Prostate gland (tissue), 2 donors: Measurements from ENCODE around the gene HDAC10. TPM values are rescaled to one million over a fixed set of nuclear protein-coding genes. Genes with fewer than 3 reads are reported as not detected.

Source experiments
- DNase-seq: peaks from one replicate; pipeline ENCODE4 v3.0.0-alpha.2; 2019; ENCODE audit warnings: low spot score
- H3K27ac ChIP-seq, 2 donors: fragments of 200-600 bp; sonication (generic); 2 replicates each; pipeline ENCODE4 v1.5.1; 2017 to 2019
- H3K27me3 ChIP-seq: fragments of 200-600 bp; sonication (generic); replicated peaks from 2 replicates; pipeline ENCODE4 v1.5.1; 2019; ENCODE audit not compliant: insufficient read depth
- H3K36me3 ChIP-seq, 2 donors: fragments of 200-600 bp; sonication (generic); 1 replicate in 1 of 2; 2 replicates in 1 of 2; pipeline versions ENCODE4 v1.5.1 to v1.8.1; 2017 to 2019
- H3K4me1 ChIP-seq: fragments of 200-600 bp; sonication (generic); replicated peaks from 2 replicates; pipeline ENCODE4 v1.5.1; 2019
- H3K4me3 ChIP-seq, 2 donors: fragments of 200-600 bp; sonication (generic); 2 replicates each; pipeline ENCODE4 v1.5.1; 2017 to 2019
- H3K9me3 ChIP-seq: fragments of 200-600 bp; sonication (generic); 2 replicates; pipeline ENCODE4 v1.5.1; 2017
- CTCF ChIP-seq, 4 experiments: fragments of 200-600 bp in 2 of 4; fragments of 450-650 bp in 2 of 4; sonication (generic) in 2 of 4; IDR thresholded peaks; 1 replicate in 3 of 4; 2 replicates in 1 of 4; pipeline ENCODE4 v1.5.1; 2016 to 2019; ENCODE audit warnings: antibody characterized with exemption in 4 of 4, mild to moderate bottlenecking in 2 of 4, moderate library complexity in 2 of 4
- POLR2A ChIP-seq: fragments of 450-650 bp; IDR thresholded peaks from one replicate; pipeline ENCODE4 v1.6.1; 2016; ENCODE audit warnings: antibody characterized with exemption, mild to moderate bottlenecking
- POLR2AphosphoS5 ChIP-seq: sonication (generic); formaldehyde crosslinking; IDR thresholded peaks from one replicate; pipeline ENCODE4 v1.6.1; 2017; ENCODE audit warnings: antibody characterized with exemption
- WGBS: methylation state at CpG from one replicate; pipeline ENCODE4 v1.1.5; 2018; 5-methylcytosine and 5-hydroxymethylcytosine counted together
- intact Hi-C: fragments of 100-400 bp; cut with DNase I; formaldehyde crosslinking; loops from one replicate; pipeline ENCODE4 v1.14.2; 2022
- total RNA-seq, 2 donors: library from RNA; depleted of rRNA; stranded (reverse); fragments of >200 nt; gene quantifications; one replicate each; pipeline ENCODE4 v1.1.0, GENCODE V29; 2016

HDAC10 gene
- total RNA-seq, 2 donors from 2014 or later = 36.9 to 41.3 TPM

- TF ChIP-seq POLR2AphosphoS5 = no peak
- TF ChIP-seq CTCF (IDR thresholded peaks at IDR 0.05) = no peak
- TF ChIP-seq POLR2A = no peak
- H3K36me3 ChIP-seq = peaks cover 29 to 42% of the 10 kb centered on the region in 2 donors
- no peak overlapping the region for H3K27ac ChIP-seq
- H3K4me3 ChIP-seq = no peak overlapping the region
- no peaks in the 10 kb centered on the region for H3K9me3 ChIP-seq
- 81% methylated on average over 19 of the region's 21 CpGs for WGBS
- intact Hi-C loops = no loop called here
- H3K27me3 ChIP-seq = no peaks in the 10 kb centered on the region
- no peaks in the 10 kb centered on the region for H3K4me1 ChIP-seq
- no peak for DNase-seq
These were observed 33.4 kb downstream of the HDAC10 start for GRCh38 chr22:50217543-50218152.

GRCh38 chr22:50216684-50217520 lies 34.2 kb downstream of the HDAC10 start:
- Histone ChIP-seq H3K4me3 (no peak overlapping the region), H3K27ac (no peak overlapping the region), H3K36me3 (peaks cover 25 to 35% of the 10 kb centered on the region in 2 donors), H3K4me1 (no peaks in the 10 kb centered on the region), H3K9me3 (no peaks in the 10 kb centered on the region), H3K27me3 (no peaks in the 10 kb centered on the region)
- TF ChIP-seq POLR2A = no peak
- TF ChIP-seq CTCF (IDR thresholded peaks at IDR 0.05) = no peak
- no peak for TF ChIP-seq POLR2AphosphoS5
- no peak for DNase-seq
- WGBS = 92% methylated on average over 52 of the region's 57 CpGs
- intact Hi-C loops = no loop called here

GRCh38 chr22:50216055-50216683 lies 34.9 kb downstream of the HDAC10 start:
- no peaks in the 10 kb centered on the region for H3K9me3 ChIP-seq
- H3K27me3 ChIP-seq = no peaks in the 10 kb centered on the region
- H3K27ac ChIP-seq = no peak overlapping the region
- no peaks in the 10 kb centered on the region for H3K4me1 ChIP-seq
- intact Hi-C loops = no loop called here
- no peak for DNase-seq
- peaks cover 22 to 28% of the 10 kb centered on the region in 2 donors for H3K36me3 ChIP-seq
- TF ChIP-seq POLR2AphosphoS5 = no peak
- TF ChIP-seq CTCF (IDR thresholded peaks at IDR 0.05) = no peak
- TF ChIP-seq POLR2A = no peak
- 77% methylated on average over 11 of the region's 15 CpGs for WGBS
- no peak overlapping the region for H3K4me3 ChIP-seq

- Histone ChIP-seq H3K4me1 (no peaks in the 10 kb centered on the region), H3K9me3 (no peaks in the 10 kb centered on the region), H3K4me3 (no peak overlapping the region), H3K27me3 (no peaks in the 10 kb centered on the region), H3K36me3 (peaks cover 20 to 31% of the 10 kb centered on the region in 2 donors), H3K27ac (no peak overlapping the region)
- TF ChIP-seq CTCF (IDR thresholded peaks at IDR 0.05) = no peak
- no peak for TF ChIP-seq POLR2A
- WGBS = 67% methylated on average over 17 of the region's 17 CpGs
- intact Hi-C loops = no loop called here
- DNase-seq = no peak
These were observed 35.6 kb downstream of the HDAC10 start for GRCh38 chr22:50215297-50216054.
